Measurements from ENCODE around the gene ANO2.

Gene ANO2

GRCh38 chr12:5742258-5742657 is 202.8 kb downstream of the ANO2 start:
- TF ChIP-seq CTCF (IDR thresholded peaks at IDR 0.05; ENCODE audit: control insufficient read depth, insufficient read depth, low read depth, low read length, missing control alignments), result no peak
- no peak for DNase-seq (ENCODE audit: low read depth)
- no peak overlapping the region for H3K4me3 ChIP-seq (ENCODE audit: control insufficient read depth, low read depth, low read length)

GRCh38 chr12:5739917-5740316 is 205.1 kb downstream of the ANO2 start:
- H3K4me3 ChIP-seq (ENCODE audit: control insufficient read depth, low read depth, low read length), result no peak overlapping the region
- TF ChIP-seq CTCF (IDR thresholded peaks at IDR 0.05; ENCODE audit: control insufficient read depth, insufficient read depth, low read depth, low read length, missing control alignments), result no peak
- no peak for DNase-seq (ENCODE audit: low read depth)

DNA sequence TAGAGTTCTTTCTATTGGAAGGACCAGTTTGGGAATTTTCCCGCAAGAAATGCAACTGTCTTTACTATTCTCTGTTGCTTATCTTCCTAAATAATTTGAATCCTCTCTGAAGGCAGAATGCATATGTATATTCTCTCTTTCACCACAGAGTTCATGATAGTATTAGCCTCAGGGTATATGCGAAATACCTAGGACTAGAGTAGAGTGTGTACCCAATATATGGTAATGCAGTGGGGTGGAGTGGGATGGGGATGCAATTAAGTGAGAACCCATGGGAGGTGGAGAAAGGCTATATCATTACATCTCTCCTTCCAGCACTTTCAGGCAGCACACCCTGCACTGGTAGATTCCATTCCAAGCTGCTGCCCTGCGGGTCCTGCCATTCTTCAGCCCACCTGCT is 207.3 kb downstream of the ANO2 start:
- DNase-seq (ENCODE audit: low read depth), result no peak
- no peak for TF ChIP-seq CTCF (IDR thresholded peaks at IDR 0.05; ENCODE audit: control insufficient read depth, insufficient read depth, low read depth, low read length, missing control alignments)
- H3K4me3 ChIP-seq (ENCODE audit: control insufficient read depth, low read depth, low read length), result no peak overlapping the region

GRCh38 chr12:5736527-5736926 is 208.5 kb downstream of the ANO2 start:
- no peak for TF ChIP-seq CTCF (IDR thresholded peaks at IDR 0.05; ENCODE audit: control insufficient read depth, insufficient read depth, low read depth, low read length, missing control alignments)
- no peak for DNase-seq (ENCODE audit: low read depth)
- H3K4me3 ChIP-seq (ENCODE audit: control insufficient read depth, low read depth, low read length), result no peak overlapping the region

- DNase-seq (ENCODE audit: low read depth), result no peak
- TF ChIP-seq CTCF (IDR thresholded peaks at IDR 0.05; ENCODE audit: control insufficient read depth, insufficient read depth, low read depth, low read length, missing control alignments), result no peak
- H3K4me3 ChIP-seq (ENCODE audit: control insufficient read depth, low read depth, low read length), result no peak overlapping the region
These were observed 209.0 kb downstream of the ANO2 start for GRCh38 chr12:5736016-5736415.

- TF ChIP-seq CTCF (IDR thresholded peaks at IDR 0.05; ENCODE audit: control insufficient read depth, insufficient read depth, low read depth, low read length, missing control alignments), result no peak
- DNase-seq (ENCODE audit: low read depth), result no peak
- H3K4me3 ChIP-seq (ENCODE audit: control insufficient read depth, low read depth, low read length), result no peak overlapping the region
These were observed 211.1 kb downstream of the ANO2 start for GRCh38 chr12:5733916-5734315.

DNA sequence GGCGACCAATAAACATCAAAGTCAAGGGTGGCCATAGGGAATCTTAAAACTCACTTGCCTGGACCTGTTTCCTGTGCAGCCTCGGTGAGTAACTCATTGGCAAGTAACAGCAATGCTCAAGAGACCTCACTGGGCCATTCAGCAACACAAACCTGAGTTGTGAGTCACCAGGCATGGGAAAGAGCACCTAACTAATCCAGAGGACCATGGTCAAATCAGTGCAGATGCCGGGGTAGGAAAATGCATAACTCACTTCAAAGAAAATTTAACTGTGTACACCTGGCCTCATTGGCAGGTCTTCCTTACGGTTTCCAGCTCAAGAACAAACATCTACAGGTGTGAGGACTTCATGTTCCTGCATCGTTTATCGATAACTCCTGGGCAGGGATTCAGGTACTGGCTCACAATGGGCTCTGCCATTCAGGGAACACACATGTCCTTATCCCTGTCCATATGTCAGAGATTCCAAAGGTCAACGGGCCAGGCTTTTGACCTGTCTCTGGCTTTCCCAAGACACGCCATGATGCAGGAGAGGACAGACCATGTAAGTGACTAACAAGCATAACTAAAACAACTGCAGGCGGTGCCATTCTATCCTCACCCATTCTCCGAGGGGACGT is 211.8 kb downstream of the ANO2 start:
- DNase-seq (ENCODE audit: low read depth), result no peak
- no peak overlapping the region for H3K4me3 ChIP-seq (ENCODE audit: control insufficient read depth, low read depth, low read length)
- no peak for TF ChIP-seq CTCF (IDR thresholded peaks at IDR 0.05; ENCODE audit: control insufficient read depth, insufficient read depth, low read depth, low read length, missing control alignments)
